Tibial artery (tissue), 4 donors: ENCODE data around the gene ATXN7L1.

ENCODE experiments used
- DNase-seq, 2 donors: peaks; one replicate each; pipeline ENCODE4 v3.0.0-alpha.2; 2019
- H3K27ac ChIP-seq, 2 donors: fragments of 200-600 bp; sonication (generic) in 1 of 2; 1 replicate in 1 of 2; 2 replicates in 1 of 2; pipeline ENCODE4 v1.5.1; 2018 to 2019; ENCODE audit warnings: mild to moderate bottlenecking in 1 of 2
- H3K27me3 ChIP-seq, 2 donors: fragments of 200-600 bp; sonication (generic) in 1 of 2; one replicate each; pipeline versions ENCODE4 v1.5.1 to v1.6.0; 2016 to 2019
- H3K36me3 ChIP-seq, 3 donors: fragments of 200-600 bp; sonication (generic) in 2 of 3; one replicate each; pipeline ENCODE4 v1.5.1; 2016 to 2019; ENCODE audit warnings: mild to moderate bottlenecking in 2 of 3
- H3K4me1 ChIP-seq, 4 donors: fragments of 200-600 bp; sonication (generic) in 2 of 4; 1 replicate in 3 of 4; 2 replicates in 1 of 4; pipeline ENCODE4 v1.5.1; 2016 to 2019
- H3K4me3 ChIP-seq, 2 donors: fragments of 200-600 bp; sonication (generic) in 1 of 2; 1 replicate in 1 of 2; 2 replicates in 1 of 2; pipeline ENCODE4 v1.5.1; 2018 to 2019; ENCODE audit warnings: mild to moderate bottlenecking in 2 of 2
- H3K9me3 ChIP-seq, 3 donors: fragments of 200-600 bp; sonication (generic) in 1 of 3; one replicate each; pipeline ENCODE4 v1.5.1; 2016 to 2019
- CTCF ChIP-seq, 2 experiments: fragments of 200-600 bp in 1 of 2; fragments of 450-650 bp in 1 of 2; IDR thresholded peaks; one replicate each; pipeline ENCODE4 v1.5.1; 2017 to 2019; ENCODE audit warnings: antibody characterized with exemption in 2 of 2, mild to moderate bottlenecking in 1 of 2, moderate library complexity in 1 of 2
- intact Hi-C: fragments of 100-400 bp; cut with DNase I; formaldehyde crosslinking; loops from one replicate; pipeline ENCODE4 v1.15.0; 2023; ENCODE audit warnings: low total_unique reads

The ATXN7L1 gene

GRCh38 chr7:105875505-105875904 lies 894 bp downstream of the ATXN7L1 start:
- no peak for DNase-seq
- Histone ChIP-seq H3K36me3 (no peaks in the 10 kb centered on the region), H3K27me3 (no peaks in the 10 kb centered on the region), H3K4me3 (peak overlapping the region; percentile 87 to 94), H3K27ac (peak overlapping the region; percentile 82 to 92), H3K9me3 (no peaks in the 10 kb centered on the region), H3K4me1 (peaks cover 0 to 27% (median 17%) of the 10 kb centered on the region in 4 donors)
- intact Hi-C loops, result loop anchor here (10.0 kb wide), 1 partner anchor 169 kb away; no protein-coding TSS in a partner anchor
- TF ChIP-seq CTCF (IDR thresholded peaks at IDR 0.05), result no peak

GRCh38 chr7:105874055-105874454 lies 2.3 kb downstream of the ATXN7L1 start:
- no peak for DNase-seq
- no peaks in the 10 kb centered on the region for H3K36me3 ChIP-seq
- no peak overlapping the region for H3K27ac ChIP-seq
- TF ChIP-seq CTCF (IDR thresholded peaks at IDR 0.05), result no peak
- no peak overlapping the region for H3K4me3 ChIP-seq
- intact Hi-C loops, result loop anchor here (10.0 kb wide), 1 partner anchor 171 kb away; no protein-coding TSS in a partner anchor
- no peaks in the 10 kb centered on the region for H3K9me3 ChIP-seq
- H3K27me3 ChIP-seq, result no peaks in the 10 kb centered on the region
- peaks cover 0 to 27% (median 17%) of the 10 kb centered on the region in 4 donors for H3K4me1 ChIP-seq

GRCh38 chr7:105872491-105872890 lies 3.9 kb downstream of the ATXN7L1 start:
- TF ChIP-seq CTCF (IDR thresholded peaks at IDR 0.05), result no peak
- intact Hi-C loops, result loop anchor here (10.0 kb wide), 1 partner anchor 172 kb away; no protein-coding TSS in a partner anchor
- H3K4me1 ChIP-seq, result peaks cover 0 to 17% (median 10%) of the 10 kb centered on the region in 4 donors

GRCh38 chr7:105871142-105871541 lies 5.3 kb downstream of the ATXN7L1 start:
- Histone ChIP-seq H3K4me3 (no peak overlapping the region), H3K36me3 (no peaks in the 10 kb centered on the region), H3K9me3 (no peaks in the 10 kb centered on the region), H3K27me3 (no peaks in the 10 kb centered on the region), H3K4me1 (peaks cover 0 to 17% (median 8%) of the 10 kb centered on the region in 4 donors), H3K27ac (no peak overlapping the region)
- no peak for DNase-seq
- intact Hi-C loops, result loop anchor here (10.0 kb wide), 1 partner anchor 174 kb away; no protein-coding TSS in a partner anchor
- TF ChIP-seq CTCF (IDR thresholded peaks at IDR 0.05), result no peak

More at GRCh38 chr7:105872491-105872890, 3.9 kb downstream of the ATXN7L1 start:
- Histone ChIP-seq H3K4me3 (no peak overlapping the region), H3K9me3 (no peaks in the 10 kb centered on the region), H3K27ac (no peak overlapping the region), H3K36me3 (no peaks in the 10 kb centered on the region), H3K27me3 (no peaks in the 10 kb centered on the region)
- DNase-seq, result no peak

- Histone ChIP-seq H3K4me1 (no peaks in the 10 kb centered on the region), H3K4me3 (no peak overlapping the region), H3K27ac (no peak overlapping the region), H3K27me3 (no peaks in the 10 kb centered on the region), H3K9me3 (no peaks in the 10 kb centered on the region), H3K36me3 (no peaks in the 10 kb centered on the region)
- intact Hi-C loops, result no loop called here
- no peak for TF ChIP-seq CTCF (IDR thresholded peaks at IDR 0.05)
- DNase-seq, result no peak
Observed at GRCh38 chr7:105866102-105866801, 10.1 kb downstream of the ATXN7L1 start.
